EL (cell line): ENCODE measurements around the gene CDC14A.
"Not testable (repeated sequence)": the region's sequence is repeated elsewhere in the genome, so short reads cannot be mapped to it uniquely, and the experiment has no call there.

ENCODE experiments used
- DNase-seq: peaks from one replicate; pipeline ENCODE4 v3.0.0-alpha.2; 2016

Gene CDC14A

GRCh38 chr1:100407390-100407789 is 55.1 kb downstream of the CDC14A start:
- DNase-seq: not testable (repeated sequence)

- no peak for DNase-seq
These were observed 58.7 kb downstream of the CDC14A start for GRCh38 chr1:100411019-100411418.

- no peak for DNase-seq
These were observed 59.3 kb downstream of the CDC14A start for GRCh38 chr1:100411574-100411973.

GRCh38 chr1:100413035-100413434 is 60.7 kb downstream of the CDC14A start:
- no peak for DNase-seq

GRCh38 chr1:100414693-100415497 is 62.6 kb downstream of the CDC14A start:
- no peak for DNase-seq

- DNase-seq: no peak
These were observed 63.1 kb downstream of the CDC14A start for GRCh38 chr1:100415498-100415778.

- no peak for DNase-seq
These were observed 66.8 kb downstream of the CDC14A start for GRCh38 chr1:100419072-100419471.

- DNase-seq: no peak
These were observed 69.8 kb downstream of the CDC14A start for GRCh38 chr1:100422065-100422464.

GRCh38 chr1:100423832-100424337 is 71.6 kb downstream of the CDC14A start:
- DNase-seq: no peak

- no peak for DNase-seq
These were observed 75.9 kb downstream of the CDC14A start for GRCh38 chr1:100428160-100428559.

GRCh38 chr1:100430325-100430756 is 78.0 kb downstream of the CDC14A start:
- no peak for DNase-seq

- no peak for DNase-seq
These were observed 79.6 kb downstream of the CDC14A start for GRCh38 chr1:100431954-100432353.

- DNase-seq: no peak
These were observed 81.3 kb downstream of the CDC14A start for GRCh38 chr1:100433563-100433962.

- DNase-seq: no peak
These were observed 82.5 kb downstream of the CDC14A start for GRCh38 chr1:100434831-100435230.

- no peak for DNase-seq
These were observed 86.1 kb downstream of the CDC14A start for GRCh38 chr1:100438375-100438774.

GRCh38 chr1:100438789-100439188 is 86.5 kb downstream of the CDC14A start:
- DNase-seq: no peak

GRCh38 chr1:100440075-100440809 is 87.9 kb downstream of the CDC14A start:
- no peak for DNase-seq

GRCh38 chr1:100441146-100441545 is 88.8 kb downstream of the CDC14A start:
- DNase-seq: no peak

- DNase-seq: no peak
These were observed 89.3 kb downstream of the CDC14A start for GRCh38 chr1:100441651-100442050.

GRCh38 chr1:100443811-100444571 is 91.7 kb downstream of the CDC14A start:
- peak; percentile 43 for DNase-seq

- DNase-seq: no peak
These were observed 93.3 kb downstream of the CDC14A start for GRCh38 chr1:100445565-100445964.

- DNase-seq: no peak
These were observed 96.1 kb downstream of the CDC14A start for GRCh38 chr1:100448366-100448765.

GRCh38 chr1:100449477-100449876 is 97.2 kb downstream of the CDC14A start:
- DNase-seq: no peak

- DNase-seq: no peak
These were observed 100.3 kb downstream of the CDC14A start for GRCh38 chr1:100452641-100453040.
